Measurements from ENCODE around the gene GCGR.

- TF ChIP-seq POLR2AphosphoS5 (IDR thresholded peaks at IDR 0.05; ENCODE audit: low read depth, low read length) (no peak), SIN3A (IDR thresholded peaks at IDR 0.05; ENCODE audit: borderline replicate concordance, insufficient read depth, low read length) (no peak), REST (IDR thresholded peaks at IDR 0.05; ENCODE audit: insufficient read depth in 1 of 2, low read depth in 2 of 2, low read length in 2 of 2) (no peak), TAF1 (IDR thresholded peaks at IDR 0.05; ENCODE audit: borderline replicate concordance, insufficient read depth, low read length) (no peak), FOXP2 (optimal IDR thresholded peaks at IDR 0.05; ENCODE audit: borderline replicate concordance, extremely low read depth, extremely low read length, insufficient read depth) (no peak)
Observed at GRCh38 chr17:81809556-81809998, 5.6 kb downstream of the GCGR start.

Measured in PFSK-1 (cell line).